Stimulated activated CD8-positive, alpha-beta memory T cell treated with anti-CD3 and anti-CD28 coated beads, Interleukin-2, amount 100 ng/mL, for 48 hours (primary cell): ENCODE results near the gene IMPDH1.
A peak's percentile ranks its signal among the peaks of the same experiment; 100 is the strongest.
"Not testable (repeated sequence)": the region's sequence is repeated elsewhere in the genome, so short reads cannot be mapped to it uniquely, and the experiment has no call there.

Experiments used
- DNase-seq, 2 donors: peaks; one replicate each; pipeline ENCODE4 v3.0.0-alpha.2; 2020; ENCODE audit warnings: low read depth in 2 of 2

Gene IMPDH1

GRCh38 chr7:128409596-128410450, at the start of gene IMPDH1:
IMPDH1 (minus strand) TSS chr7:128409982; CDS start chr7:128409901, 81 bp downstream.
- peak; percentile 81 to 86 for DNase-seq

GRCh38 chr7:128459394-128459878, 49.7 kb upstream of the IMPDH1 start:
- peak; percentile 27 to 34 for DNase-seq

GRCh38 chr7:128458956-128459355, 49.2 kb upstream of the IMPDH1 start:
- DNase-seq = peak in 1 of 2 donors; percentile 17

- DNase-seq = not testable (repeated sequence)
These were observed 47.6 kb upstream of the IMPDH1 start for GRCh38 chr7:128457385-128457784.

- DNase-seq = no peak
These were observed 46.5 kb upstream of the IMPDH1 start for GRCh38 chr7:128456255-128456725.

- peak; percentile 93 for DNase-seq
These were observed 45.9 kb upstream of the IMPDH1 start, which contains the start of gene HILPDA for GRCh38 chr7:128455543-128456254. HILPDA (plus strand) TSS chr7:128455878; CDS start chr7:128457269, 1,391 bp downstream.

GRCh38 chr7:128454808-128455542, 45.2 kb upstream of the IMPDH1 start:
- no peak for DNase-seq

- DNase-seq = no peak
These were observed 44.3 kb upstream of the IMPDH1 start for GRCh38 chr7:128453836-128454804.

- no peak for DNase-seq
These were observed 42.8 kb upstream of the IMPDH1 start for GRCh38 chr7:128452552-128452951.

GRCh38 chr7:128450913-128451312, 41.1 kb upstream of the IMPDH1 start:
- DNase-seq = no peak

GRCh38 chr7:128450409-128450808, 40.6 kb upstream of the IMPDH1 start:
- DNase-seq = no peak

GRCh38 chr7:128448751-128449302, 39.0 kb upstream of the IMPDH1 start:
- no peak for DNase-seq

GRCh38 chr7:128447941-128448564, 38.3 kb upstream of the IMPDH1 start:
- DNase-seq = no peak

- DNase-seq = no peak
These were observed 36.5 kb upstream of the IMPDH1 start for GRCh38 chr7:128446306-128446705.

- DNase-seq = no peak
These were observed 34.2 kb upstream of the IMPDH1 start for GRCh38 chr7:128443831-128444600.

GRCh38 chr7:128442356-128442755, 32.6 kb upstream of the IMPDH1 start:
- DNase-seq = no peak

- no peak for DNase-seq
These were observed 27.9 kb upstream of the IMPDH1 start for GRCh38 chr7:128437426-128438332.

- no peak for DNase-seq
These were observed 25.5 kb upstream of the IMPDH1 start for GRCh38 chr7:128435327-128435686.
